SH-SY5Y (cell line): ENCODE results near the gene MPDZ.

ENCODE experiments used
- GATA2 ChIP-seq: IDR thresholded peaks from 2 replicates; pipeline ENCODE4 v1.6.1; 2011; ENCODE audit warnings: mild to moderate bottlenecking, low read depth, low read length
- GATA3 ChIP-seq: IDR thresholded peaks from 2 replicates; pipeline ENCODE4 v1.6.1; 2011; ENCODE audit warnings: low read depth, mild to moderate bottlenecking, low read length, moderate library complexity

DNA sequence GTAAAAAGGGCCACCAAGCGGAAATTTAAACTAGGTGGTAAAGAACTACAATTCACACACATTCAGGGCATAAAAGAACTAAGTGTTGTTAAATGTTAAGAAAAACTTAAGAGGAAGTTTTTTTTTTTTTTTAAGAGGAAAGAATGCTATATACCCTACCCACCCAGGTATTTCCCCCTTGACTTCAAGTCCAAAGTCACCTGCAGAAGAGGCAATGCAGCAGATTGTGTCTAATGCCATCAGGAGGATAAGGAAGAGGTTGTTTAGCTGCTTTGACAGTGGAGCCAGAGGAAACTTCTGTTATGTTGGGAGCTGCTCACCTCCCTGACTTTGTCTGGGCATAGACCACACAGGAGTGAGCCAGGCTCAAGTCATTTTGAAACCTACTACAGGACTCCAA is 69.2 kb downstream of the MPDZ start:
- TF ChIP-seq GATA2 (no peak), GATA3 (no peak)
